Stimulated activated naive B cell treated with anti-CD40 and anti-IgM and Interleukin-4, amounts not matched to agents 10 μg/mL and 1 μg/mL and 100 μg/mL, for 72 hours (primary cell): Measurements from ENCODE around the gene EVI2A.

Experiments used
- ATAC-seq, 2 donors: fragments of 150-1000 bp; cut with Tn5 transposase; replicated peaks; 2 replicates each; pipeline ENCODE4 v1.10.0; 2021; ENCODE audit warnings: moderate library complexity in 1 of 2
- DNase-seq: peaks from one replicate; pipeline ENCODE4 v3.0.0; 2021
- H3K27ac Mint-ChIP-seq: one replicate; pipeline ENCODE4 v1.8.0; 2022; ENCODE audit warnings: mild to moderate bottlenecking, mixed read lengths
- H3K27me3 Mint-ChIP-seq, 2 donors: one replicate each; pipeline ENCODE4 v1.8.0; 2022; ENCODE audit warnings: mixed read lengths in 2 of 2
- H3K36me3 Mint-ChIP-seq, 2 donors: one replicate each; pipeline ENCODE4 v1.8.0; 2022; ENCODE audit warnings: mixed read lengths in 2 of 2, mild to moderate bottlenecking in 1 of 2
- H3K4me1 Mint-ChIP-seq, 2 donors: one replicate each; pipeline ENCODE4 v1.8.0; 2022; ENCODE audit warnings: mixed read lengths in 2 of 2, mild to moderate bottlenecking in 1 of 2
- H3K4me3 Mint-ChIP-seq, 2 donors: one replicate each; pipeline ENCODE4 v1.8.0; 2022; ENCODE audit warnings: mild to moderate bottlenecking in 2 of 2, mixed read lengths in 2 of 2, moderate library complexity in 1 of 2
- H3K9me3 Mint-ChIP-seq, 2 donors: one replicate each; pipeline ENCODE4 v1.8.0; 2022; ENCODE audit warnings: mixed read lengths in 2 of 2, mild to moderate bottlenecking in 1 of 2

The EVI2A gene

GRCh38 chr17:31275116-31275515 lies 46.3 kb downstream of the EVI2A start:
- Mint-ChIP-seq H3K4me1 (peaks cover 0 to 2% of the 10 kb centered on the region in 2 donors), H3K27ac (no peak overlapping the region)
- ATAC-seq: no peak

GRCh38 chr17:31274252-31274651 lies 47.2 kb downstream of the EVI2A start:
- ATAC-seq: no peak
- Mint-ChIP-seq H3K9me3 (no peaks in the 10 kb centered on the region), H3K27ac (no peak overlapping the region), H3K4me3 (no peak overlapping the region), H3K27me3 (no peaks in the 10 kb centered on the region), H3K36me3 (peaks cover 5 to 37% of the 10 kb centered on the region in 2 donors), H3K4me1 (peaks cover 0 to 2% of the 10 kb centered on the region in 2 donors)
- DNase-seq: no peak

More at GRCh38 chr17:31275116-31275515, 46.3 kb downstream of the EVI2A start:
- Mint-ChIP-seq H3K4me3 (no peak overlapping the region), H3K27me3 (no peaks in the 10 kb centered on the region), H3K36me3 (peaks cover 6 to 36% of the 10 kb centered on the region in 2 donors), H3K9me3 (no peaks in the 10 kb centered on the region)
- DNase-seq: no peak

GRCh38 chr17:31273516-31273915 lies 47.9 kb downstream of the EVI2A start:
- ATAC-seq (no peak), DNase-seq (no peak)
- no peaks in the 10 kb centered on the region for H3K9me3 Mint-ChIP-seq
- H3K27me3 Mint-ChIP-seq: no peaks in the 10 kb centered on the region
- peaks cover 9 to 41% of the 10 kb centered on the region in 2 donors for H3K36me3 Mint-ChIP-seq
- H3K27ac Mint-ChIP-seq: no peak overlapping the region
- no peak overlapping the region for H3K4me3 Mint-ChIP-seq
- peaks cover 0 to 2% of the 10 kb centered on the region in 2 donors for H3K4me1 Mint-ChIP-seq

- Mint-ChIP-seq H3K27me3 (no peaks in the 10 kb centered on the region), H3K4me1 (peaks cover 0 to 2% of the 10 kb centered on the region in 2 donors), H3K27ac (no peak overlapping the region), H3K36me3 (peaks cover 9 to 44% of the 10 kb centered on the region in 2 donors), H3K4me3 (no peak overlapping the region), H3K9me3 (no peaks in the 10 kb centered on the region)
- ATAC-seq: no peak
- DNase-seq: no peak
Measured at GRCh38 chr17:31272803-31273202, 48.6 kb downstream of the EVI2A start.

- no peak overlapping the region for H3K4me3 Mint-ChIP-seq
- peaks cover 0 to 2% of the 10 kb centered on the region in 2 donors for H3K4me1 Mint-ChIP-seq
- H3K36me3 Mint-ChIP-seq: peaks cover 9 to 46% of the 10 kb centered on the region in 2 donors
- H3K27me3 Mint-ChIP-seq: no peaks in the 10 kb centered on the region
- H3K27ac Mint-ChIP-seq: no peak overlapping the region
- H3K9me3 Mint-ChIP-seq: no peaks in the 10 kb centered on the region
- no peak for DNase-seq
- ATAC-seq: no peak
Measured at GRCh38 chr17:31272236-31272635, 49.2 kb downstream of the EVI2A start.

- Mint-ChIP-seq H3K27me3 (no peaks in the 10 kb centered on the region), H3K4me3 (no peak overlapping the region), H3K4me1 (no peaks in the 10 kb centered on the region), H3K36me3 (peaks cover 17 to 38% of the 10 kb centered on the region in 2 donors), H3K9me3 (no peaks in the 10 kb centered on the region), H3K27ac (no peak overlapping the region)
- ATAC-seq (no peak), DNase-seq (no peak)
Measured at GRCh38 chr17:31269578-31269983, 51.8 kb downstream of the EVI2A start.

- Mint-ChIP-seq H3K27ac (no peak overlapping the region), H3K9me3 (no peaks in the 10 kb centered on the region), H3K27me3 (no peaks in the 10 kb centered on the region), H3K4me3 (no peak overlapping the region), H3K36me3 (peaks cover 17 to 35% of the 10 kb centered on the region in 2 donors), H3K4me1 (no peaks in the 10 kb centered on the region)
- DNase-seq (no peak), ATAC-seq (no peak)
Measured at GRCh38 chr17:31269036-31269577, 52.3 kb downstream of the EVI2A start.
